ENCODE results near the gene ESAM.

The ESAM gene

GRCh38 chr11:124737638-124738305 is 24.3 kb downstream of the ESAM start:
- DNase-seq (ENCODE audit: low read depth in 1 of 2, low spot score in 1 of 2): no peak

- DNase-seq (ENCODE audit: low read depth in 1 of 2, low spot score in 1 of 2): no peak
Measured at GRCh38 chr11:124736736-124737135, 25.4 kb downstream of the ESAM start.

GRCh38 chr11:124732230-124732629 is 29.9 kb downstream of the ESAM start:
- DNase-seq (ENCODE audit: low read depth in 1 of 2, low spot score in 1 of 2): no peak

- no peak for DNase-seq (ENCODE audit: low read depth in 1 of 2, low spot score in 1 of 2)
Measured at GRCh38 chr11:124729571-124729970, 32.5 kb downstream of the ESAM start.

GRCh38 chr11:124728134-124728533 is 34.0 kb downstream of the ESAM start:
- DNase-seq (ENCODE audit: low read depth in 1 of 2, low spot score in 1 of 2): no peak

- no peak for DNase-seq (ENCODE audit: low read depth in 1 of 2, low spot score in 1 of 2)
Measured at GRCh38 chr11:124727474-124727873, 34.6 kb downstream of the ESAM start.

GRCh38 chr11:124725719-124726105 is 36.4 kb downstream of the ESAM start:
- no peak for DNase-seq (ENCODE audit: low read depth in 1 of 2, low spot score in 1 of 2)

- no peak for DNase-seq (ENCODE audit: low read depth in 1 of 2, low spot score in 1 of 2)
Measured at GRCh38 chr11:124724979-124725718, 36.9 kb downstream of the ESAM start.

- DNase-seq (ENCODE audit: low read depth in 1 of 2, low spot score in 1 of 2): no peak
Measured at GRCh38 chr11:124722176-124722575, 39.9 kb downstream of the ESAM start.

- DNase-seq (ENCODE audit: low read depth in 1 of 2, low spot score in 1 of 2): no peak
Measured at GRCh38 chr11:124719534-124719933, 42.6 kb downstream of the ESAM start.

- no peak for DNase-seq (ENCODE audit: low read depth in 1 of 2, low spot score in 1 of 2)
Measured at GRCh38 chr11:124718801-124719200, 43.3 kb downstream of the ESAM start.

GRCh38 chr11:124717786-124718651 is 44.1 kb downstream of the ESAM start:
- DNase-seq (ENCODE audit: low read depth in 1 of 2, low spot score in 1 of 2): no peak

- DNase-seq (ENCODE audit: low read depth in 1 of 2, low spot score in 1 of 2): no peak
Measured at GRCh38 chr11:124717421-124717785, 44.7 kb downstream of the ESAM start.

- DNase-seq (ENCODE audit: low read depth in 1 of 2, low spot score in 1 of 2): no peak
Measured at GRCh38 chr11:124716591-124716990, 45.5 kb downstream of the ESAM start.

GRCh38 chr11:124712392-124712791 is 49.7 kb downstream of the ESAM start:
- DNase-seq (ENCODE audit: low read depth in 1 of 2, low spot score in 1 of 2): no peak

- DNase-seq (ENCODE audit: low read depth in 1 of 2, low spot score in 1 of 2): no peak
Measured at GRCh38 chr11:124707829-124708228, 54.3 kb downstream of the ESAM start.
